Ascending aorta (tissue), 2 donors: ENCODE results near the gene CCL8. TPM values are rescaled to one million over a fixed set of nuclear protein-coding genes. Genes with fewer than 3 reads are reported as not detected.

ENCODE experiments used
- DNase-seq, 2 donors: peaks; one replicate each; pipeline ENCODE4 v3.0.0-alpha.2; 2019; ENCODE audit warnings: low spot score in 2 of 2
- H3K27ac ChIP-seq, 2 donors: fragments of 200-600 bp; sonication (generic); one replicate each; pipeline ENCODE4 v1.5.1; 2016 to 2017; ENCODE audit warnings: mild to moderate bottlenecking in 1 of 2
- H3K27me3 ChIP-seq: fragments of 200-600 bp; sonication (generic); one replicate; pipeline ENCODE4 v1.5.1; 2017
- H3K36me3 ChIP-seq, 2 donors: fragments of 200-600 bp; sonication (generic); one replicate each; pipeline ENCODE4 v1.5.1; 2016
- H3K4me1 ChIP-seq, 2 donors: fragments of 200-600 bp; sonication (generic); one replicate each; pipeline ENCODE4 v1.5.1; 2016 to 2017; ENCODE audit warnings: mild to moderate bottlenecking in 1 of 2
- H3K4me3 ChIP-seq, 2 donors: fragments of 200-600 bp; sonication (generic); one replicate each; pipeline ENCODE4 v1.5.1; 2016 to 2017; ENCODE audit warnings: mild to moderate bottlenecking in 1 of 2
- H3K9me3 ChIP-seq, 2 donors: fragments of 200-600 bp; sonication (generic); one replicate each; pipeline ENCODE4 v1.5.1; 2016
- intact Hi-C: fragments of 100-400 bp; cut with DNase I; formaldehyde crosslinking; loops from one replicate; pipeline ENCODE4 v1.15.1; 2023
- total RNA-seq: library from RNA; depleted of rRNA; stranded (reverse); fragments of >200 nt; gene quantifications from one replicate; pipeline ENCODE4 v1.1.0, GENCODE V29; 2016
- TF ChIP-seq, protein P1 (sequence below), 3 experiments: fragments of 200-600 bp in 2 of 3; fragments of 450-650 bp in 1 of 3; sonication (generic) in 2 of 3; IDR thresholded peaks; one replicate each; pipeline ENCODE4 v1.5.1; 2016 to 2019; ENCODE audit warnings: antibody characterized with exemption in 3 of 3, mild to moderate bottlenecking in 1 of 3, moderate library complexity in 1 of 3

Gene CCL8
- total RNA-seq, 1 donor from 2014 or later: not detected

DNA sequence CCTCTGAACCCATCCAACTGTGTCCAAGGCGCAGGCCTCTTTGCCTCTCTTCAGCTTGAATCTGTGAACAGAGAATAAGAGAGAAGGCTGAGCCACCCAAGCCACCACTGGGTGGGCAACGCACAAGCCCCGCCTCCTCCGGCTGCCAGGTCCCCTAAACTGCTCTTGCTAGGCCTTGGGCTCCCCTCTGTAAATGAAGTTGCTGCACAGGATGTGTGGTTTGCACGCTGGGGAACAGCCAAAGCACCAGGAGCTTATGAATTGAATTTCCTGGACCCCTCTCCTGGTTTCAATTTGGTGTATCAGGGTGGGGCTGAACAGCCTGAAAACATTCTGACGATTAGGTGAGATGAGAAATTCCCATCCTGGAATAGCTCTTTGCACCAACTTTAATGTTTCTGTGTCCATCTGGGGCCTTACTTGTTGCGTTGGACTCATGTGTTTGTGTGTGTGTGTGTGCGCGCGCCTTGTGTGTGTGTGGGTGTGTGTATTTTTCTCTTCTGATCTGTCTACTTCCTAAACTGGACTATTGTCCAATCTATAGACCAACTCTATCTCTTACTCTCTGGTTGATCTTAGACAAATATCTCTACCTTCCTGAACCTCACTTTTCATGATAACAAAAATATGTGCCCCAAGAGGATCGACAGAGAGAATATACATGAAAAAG lies 41.5 kb downstream of the CCL8 start:
- Histone ChIP-seq H3K4me1 (no peaks in the 10 kb centered on the region), H3K9me3 (no peaks in the 10 kb centered on the region), H3K27me3 (no peaks in the 10 kb centered on the region), H3K36me3 (no peaks in the 10 kb centered on the region), H3K27ac (no peak overlapping the region), H3K4me3 (no peak overlapping the region)
- TF ChIP-seq, protein P1, sequence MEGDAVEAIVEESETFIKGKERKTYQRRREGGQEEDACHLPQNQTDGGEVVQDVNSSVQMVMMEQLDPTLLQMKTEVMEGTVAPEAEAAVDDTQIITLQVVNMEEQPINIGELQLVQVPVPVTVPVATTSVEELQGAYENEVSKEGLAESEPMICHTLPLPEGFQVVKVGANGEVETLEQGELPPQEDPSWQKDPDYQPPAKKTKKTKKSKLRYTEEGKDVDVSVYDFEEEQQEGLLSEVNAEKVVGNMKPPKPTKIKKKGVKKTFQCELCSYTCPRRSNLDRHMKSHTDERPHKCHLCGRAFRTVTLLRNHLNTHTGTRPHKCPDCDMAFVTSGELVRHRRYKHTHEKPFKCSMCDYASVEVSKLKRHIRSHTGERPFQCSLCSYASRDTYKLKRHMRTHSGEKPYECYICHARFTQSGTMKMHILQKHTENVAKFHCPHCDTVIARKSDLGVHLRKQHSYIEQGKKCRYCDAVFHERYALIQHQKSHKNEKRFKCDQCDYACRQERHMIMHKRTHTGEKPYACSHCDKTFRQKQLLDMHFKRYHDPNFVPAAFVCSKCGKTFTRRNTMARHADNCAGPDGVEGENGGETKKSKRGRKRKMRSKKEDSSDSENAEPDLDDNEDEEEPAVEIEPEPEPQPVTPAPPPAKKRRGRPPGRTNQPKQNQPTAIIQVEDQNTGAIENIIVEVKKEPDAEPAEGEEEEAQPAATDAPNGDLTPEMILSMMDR (IDR thresholded peaks at IDR 0.05): no peak
- intact Hi-C loops: loop anchor here (1.0 to 2.0 kb wide), 3 partner anchors 46 to 160 kb away; no protein-coding TSS in a partner anchor
- no peak for DNase-seq

DNA sequence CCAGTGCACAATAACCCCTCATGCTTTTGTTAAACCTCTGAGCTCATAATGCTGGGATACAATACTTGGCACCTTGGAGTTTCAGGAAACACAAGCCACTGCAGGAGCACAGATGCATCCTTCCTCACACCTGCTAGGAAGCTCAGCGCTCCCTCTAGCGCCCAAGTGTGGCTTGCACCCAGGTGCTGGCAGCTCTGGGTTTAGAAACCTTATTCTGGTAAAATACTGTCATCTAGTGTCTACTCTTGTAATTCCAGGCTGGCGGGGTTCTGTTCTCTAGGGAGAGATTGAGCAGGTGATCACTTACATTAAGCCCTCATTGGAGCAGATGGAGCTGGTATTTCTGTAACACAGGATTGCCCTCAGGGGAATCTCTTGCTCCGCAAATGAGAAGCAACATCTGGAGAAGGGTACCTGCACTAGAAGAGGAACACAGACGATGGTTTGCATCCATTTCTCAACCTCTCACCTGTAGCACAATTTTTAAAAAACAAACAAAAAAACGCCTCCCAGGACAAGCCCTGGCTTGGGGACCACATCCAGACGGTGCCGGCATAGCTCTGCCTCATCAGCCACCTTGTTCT lies 42.3 kb downstream of the CCL8 start:
- Histone ChIP-seq H3K4me3 (no peak overlapping the region), H3K27me3 (no peaks in the 10 kb centered on the region), H3K9me3 (no peaks in the 10 kb centered on the region), H3K27ac (no peak overlapping the region), H3K36me3 (no peaks in the 10 kb centered on the region), H3K4me1 (no peaks in the 10 kb centered on the region)
- TF ChIP-seq, protein P1 (IDR thresholded peaks at IDR 0.05): peak; percentile 98
- peak; percentile 45 to 92 for DNase-seq
- intact Hi-C loops: loop anchor here (1.0 to 2.0 kb wide), 3 partner anchors 47 to 161 kb away; no protein-coding TSS in a partner anchor

DNA sequence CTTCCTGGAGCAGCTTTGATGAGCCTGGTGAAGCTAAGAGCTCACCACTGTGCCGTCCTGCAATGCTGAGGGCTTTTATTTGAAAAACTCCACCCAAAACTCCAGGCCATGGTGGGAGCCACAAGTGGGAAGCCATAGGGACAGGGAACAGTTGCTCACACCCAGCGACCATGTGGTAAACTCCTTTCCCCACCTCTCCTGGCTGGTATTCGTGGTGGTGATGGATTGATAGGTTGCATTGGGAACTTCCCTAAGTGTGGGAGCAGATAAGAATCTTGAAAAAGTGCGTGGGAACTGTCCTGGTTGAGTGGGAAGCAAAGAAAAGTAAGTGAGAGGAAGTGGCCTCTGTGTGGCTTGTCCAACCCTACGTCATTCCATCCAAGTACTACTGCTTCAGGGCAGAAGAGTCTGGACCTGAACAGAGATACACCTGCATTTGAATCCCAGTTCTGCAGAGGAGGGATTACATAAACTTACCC lies 44.0 kb downstream of the CCL8 start, which contains the start of gene CCL1:
Gene CCL1 (minus strand): TSS at position 51 of the 479 bp plus-strand sequence. CDS start 72 bp downstream, outside the sequence.
- Histone ChIP-seq H3K4me1 (no peaks in the 10 kb centered on the region), H3K27me3 (no peaks in the 10 kb centered on the region), H3K9me3 (no peaks in the 10 kb centered on the region), H3K27ac (no peak within 1 kb of the TSS), H3K4me3 (no peak within 1 kb of the TSS), H3K36me3 (no peaks in the 10 kb centered on the region)
- no peak for DNase-seq
- TF ChIP-seq, protein P1 (IDR thresholded peaks at IDR 0.05): no peak
- intact Hi-C loops: no loop called here

DNA sequence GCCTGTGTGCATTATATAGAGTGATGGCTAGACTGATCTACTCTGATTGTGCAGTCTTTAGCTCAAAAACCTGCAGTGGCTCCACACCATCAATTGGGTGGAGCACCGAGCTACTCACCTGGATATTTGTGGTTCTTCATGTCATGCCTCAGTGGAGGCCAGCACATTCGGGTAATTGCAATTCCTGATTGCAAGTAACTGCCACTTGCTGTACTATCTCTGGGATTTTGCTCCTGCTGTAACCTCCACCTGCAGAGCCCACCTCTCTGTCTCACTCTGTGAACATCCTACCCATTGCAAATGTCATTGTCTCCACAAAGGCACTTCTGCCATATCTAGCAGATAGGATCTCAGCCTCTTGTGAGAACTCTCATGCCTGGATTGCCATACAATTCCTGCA lies 45.5 kb downstream of the CCL8 start:
- H3K4me1 ChIP-seq: no peaks in the 10 kb centered on the region
- H3K36me3 ChIP-seq: no peaks in the 10 kb centered on the region
- no peak overlapping the region for H3K27ac ChIP-seq
- H3K4me3 ChIP-seq: no peak overlapping the region
- no peaks in the 10 kb centered on the region for H3K9me3 ChIP-seq
- DNase-seq: no peak
- no peaks in the 10 kb centered on the region for H3K27me3 ChIP-seq
- intact Hi-C loops: no loop called here
- TF ChIP-seq, protein P1 (IDR thresholded peaks at IDR 0.05): no peak

DNA sequence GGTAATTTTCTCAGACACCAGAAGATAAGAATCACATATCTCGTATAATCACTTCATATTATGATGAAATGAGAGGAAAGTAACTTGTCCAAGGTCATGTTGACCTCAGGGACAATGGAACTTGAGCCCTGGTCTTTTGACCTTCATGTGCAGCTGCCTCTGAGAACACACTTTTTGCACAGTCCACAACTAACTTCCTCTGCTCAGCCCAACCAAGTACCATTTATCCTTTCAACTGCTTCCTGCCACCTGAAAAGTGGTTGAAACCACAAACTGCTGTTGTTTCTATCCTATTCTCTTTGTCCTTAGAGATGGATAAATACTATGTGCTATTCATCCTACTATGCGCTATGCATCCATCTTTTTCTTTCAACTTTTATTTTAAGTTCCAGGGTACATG lies 46.1 kb downstream of the CCL8 start:
- no peaks in the 10 kb centered on the region for H3K4me1 ChIP-seq
- intact Hi-C loops: no loop called here
- no peaks in the 10 kb centered on the region for H3K36me3 ChIP-seq
- DNase-seq: no peak
- no peaks in the 10 kb centered on the region for H3K27me3 ChIP-seq
- no peaks in the 10 kb centered on the region for H3K9me3 ChIP-seq
- TF ChIP-seq, protein P1 (IDR thresholded peaks at IDR 0.05): no peak
- H3K27ac ChIP-seq: no peak overlapping the region
- H3K4me3 ChIP-seq: no peak overlapping the region
